Progenitor cell of endocrine pancreas (in vitro differentiated cells): ENCODE data around the gene UCP3. TPM values are rescaled to one million over a fixed set of nuclear protein-coding genes. Genes with fewer than 3 reads are reported as not detected.

Experiments
- DNase-seq: peaks from one replicate; pipeline ENCODE4 v3.0.0; 2021; ENCODE audit warnings: low spot score; ENCODE audit not compliant: unreplicated experiment
- H3K27ac Mint-ChIP-seq: 2 replicates; pipeline ENCODE4 v1.8.0; 2021; ENCODE audit warnings: mild to moderate bottlenecking, moderate library complexity, mixed read lengths
- H3K27me3 Mint-ChIP-seq: 2 replicates; pipeline ENCODE4 v1.8.0; 2021; ENCODE audit warnings: mixed read lengths
- H3K36me3 Mint-ChIP-seq: 2 replicates; pipeline ENCODE4 v1.8.0; 2022; ENCODE audit warnings: mixed read lengths; ENCODE audit not compliant: insufficient read depth
- H3K4me1 Mint-ChIP-seq: 2 replicates; pipeline ENCODE4 v1.8.0; 2021; ENCODE audit warnings: low read depth, mixed read lengths
- H3K4me3 Mint-ChIP-seq: 2 replicates; pipeline ENCODE4 v1.8.0; 2021; ENCODE audit warnings: low read depth, mild to moderate bottlenecking, moderate library complexity, mixed read lengths
- H3K9me3 Mint-ChIP-seq: 2 replicates; pipeline ENCODE4 v1.8.0; 2021; ENCODE audit warnings: low read depth, mixed read lengths
- CTCF ChIP-seq: fragments of 200-600 bp; sonication (generic); IDR thresholded peaks from one replicate; pipeline ENCODE4 v1.5.0; 2021; ENCODE audit warnings: antibody characterized with exemption, mild to moderate bottlenecking; ENCODE audit not compliant: unreplicated experiment
- total RNA-seq: library from RNA; stranded (reverse); gene quantifications from 2 replicates; pipeline ENCODE4 v1.2.1, GENCODE V29; 2021

UCP3 gene
- total RNA-seq, 1 donor from 2014 or later, result 4.3 TPM

GRCh38 chr11:73968356-73968966 is 40.4 kb downstream of the UCP3 start:
- Mint-ChIP-seq H3K36me3 (no peaks in the 10 kb centered on the region), H3K4me1 (no peaks in the 10 kb centered on the region), H3K4me3 (no peak overlapping the region), H3K9me3 (no peaks in the 10 kb centered on the region), H3K27ac (peak overlapping the region; percentile 31), H3K27me3 (no peaks in the 10 kb centered on the region)
- no peak for TF ChIP-seq CTCF
- no peak for DNase-seq

DNA sequence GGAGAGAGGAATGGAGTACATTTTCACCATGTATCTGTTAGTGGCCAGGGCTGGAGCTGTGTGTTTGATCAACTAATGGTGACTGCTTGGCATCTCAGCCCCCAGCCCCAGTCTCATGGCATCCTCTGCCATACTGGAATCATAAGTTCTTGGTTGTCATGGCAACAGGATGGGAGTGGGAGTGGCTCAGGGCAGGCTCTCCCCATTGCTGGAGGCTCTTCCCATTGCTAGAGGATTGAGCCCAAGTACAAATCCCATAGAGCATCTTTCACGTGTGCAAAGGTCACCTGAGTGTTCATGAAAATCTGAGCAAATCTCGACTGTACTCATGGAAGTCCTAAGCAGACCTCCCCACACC is 43.1 kb downstream of the UCP3 start:
- TF ChIP-seq CTCF, result no peak
- DNase-seq, result no peak
- H3K27ac Mint-ChIP-seq, result no peak overlapping the region

DNA sequence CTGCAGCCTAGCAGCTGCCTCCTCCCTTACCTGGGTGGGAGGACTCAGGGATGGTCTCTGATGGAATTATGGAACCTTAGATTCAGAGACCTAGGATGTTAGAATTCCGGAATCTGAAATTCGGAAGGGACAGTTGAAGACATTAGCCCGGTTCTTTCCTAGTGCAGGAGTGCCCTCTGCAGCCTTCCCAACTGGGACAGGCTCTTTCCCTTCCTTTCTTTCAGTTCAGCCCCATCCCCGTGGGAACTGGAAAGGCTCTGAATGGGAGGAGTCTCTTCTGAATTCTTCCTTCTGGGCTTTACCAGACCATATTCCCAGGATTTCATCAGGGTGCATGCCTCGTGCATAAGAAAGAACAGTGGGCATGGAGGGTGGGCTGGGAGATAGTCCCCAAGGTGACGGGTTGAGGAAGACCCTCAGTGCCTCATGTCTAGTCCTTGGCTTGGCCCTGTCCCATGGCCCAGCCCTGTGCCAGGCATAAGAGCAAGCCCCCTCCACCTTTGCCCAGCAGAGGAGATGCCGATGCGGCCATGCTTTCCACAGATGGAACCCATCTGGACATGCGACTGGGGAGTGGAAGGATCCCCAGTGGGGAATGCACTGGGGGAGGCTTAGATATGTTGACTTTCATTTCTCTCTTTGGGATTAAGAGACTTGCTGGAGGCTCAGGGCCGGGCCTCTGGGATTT is 43.7 kb downstream of the UCP3 start:
- no peak for DNase-seq
- no peak for TF ChIP-seq CTCF
- no peak overlapping the region for H3K27ac Mint-ChIP-seq

More for the DNA sequence above, 43.1 kb downstream of the UCP3 start:
- Mint-ChIP-seq H3K4me3 (no peak overlapping the region), H3K27me3 (no peaks in the 10 kb centered on the region), H3K36me3 (no peaks in the 10 kb centered on the region), H3K9me3 (no peaks in the 10 kb centered on the region), H3K4me1 (no peaks in the 10 kb centered on the region)

DNA sequence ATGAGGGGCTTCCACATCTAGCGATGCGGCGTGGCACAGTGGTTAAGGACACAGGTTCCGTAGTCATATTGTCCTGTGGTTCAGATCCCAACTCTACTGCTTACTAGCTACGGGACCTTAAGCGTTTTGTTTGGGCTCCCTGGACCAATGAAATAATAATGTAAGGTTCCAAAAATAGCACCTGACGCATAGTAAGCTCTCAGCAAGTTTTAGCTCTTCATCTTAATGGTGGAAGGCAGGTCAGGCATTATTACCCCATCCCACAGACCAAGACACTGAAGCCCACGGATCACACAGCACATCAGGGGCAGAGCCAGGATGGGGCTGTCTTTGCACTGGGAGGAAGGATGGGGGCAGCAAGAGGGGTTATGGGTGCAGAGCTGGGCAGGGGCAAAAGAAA is 45.0 kb downstream of the UCP3 start:
- TF ChIP-seq CTCF, result no peak
- H3K27ac Mint-ChIP-seq, result peak overlapping the region; percentile 21
- H3K27me3 Mint-ChIP-seq, result no peaks in the 10 kb centered on the region
- H3K36me3 Mint-ChIP-seq, result no peaks in the 10 kb centered on the region
- H3K4me3 Mint-ChIP-seq, result no peak overlapping the region
- H3K9me3 Mint-ChIP-seq, result no peaks in the 10 kb centered on the region
- DNase-seq, result no peak
- H3K4me1 Mint-ChIP-seq, result no peaks in the 10 kb centered on the region

More for the DNA sequence above, 43.7 kb downstream of the UCP3 start:
- Mint-ChIP-seq H3K4me1 (no peaks in the 10 kb centered on the region), H3K27me3 (no peaks in the 10 kb centered on the region), H3K36me3 (no peaks in the 10 kb centered on the region), H3K9me3 (no peaks in the 10 kb centered on the region), H3K4me3 (no peak overlapping the region)

DNA sequence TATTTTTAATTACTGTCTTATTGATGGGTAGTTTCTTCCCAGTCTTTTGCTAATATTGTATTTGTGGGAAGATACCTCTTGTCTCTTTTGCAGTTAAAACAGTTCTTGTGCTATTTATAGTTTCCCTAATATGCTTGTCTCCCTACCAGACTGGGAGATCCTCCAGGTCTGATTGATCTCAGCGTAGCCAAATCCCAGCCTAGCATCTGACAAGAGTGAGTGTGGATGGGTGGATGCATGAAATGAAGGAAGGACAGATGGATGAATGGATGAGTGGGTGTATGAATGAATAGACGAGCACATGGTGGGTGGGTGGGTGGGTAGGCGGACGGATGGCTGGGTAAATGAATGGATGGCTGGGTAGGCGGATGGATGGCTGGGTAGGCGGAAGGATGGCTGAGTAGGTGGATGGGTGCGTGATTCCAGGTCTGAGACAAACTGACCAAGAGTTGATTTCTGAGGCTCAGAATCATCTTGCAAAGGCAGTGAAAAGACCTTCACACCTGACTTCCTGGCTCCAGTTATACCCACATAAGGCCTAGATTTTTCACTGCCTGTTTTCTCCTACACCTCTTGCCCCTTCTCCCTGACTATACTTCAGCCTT is 46.7 kb downstream of the UCP3 start:
- Mint-ChIP-seq H3K9me3 (no peaks in the 10 kb centered on the region), H3K4me3 (no peak overlapping the region), H3K4me1 (no peaks in the 10 kb centered on the region), H3K27me3 (peaks cover 11% of the 10 kb centered on the region), H3K36me3 (no peaks in the 10 kb centered on the region), H3K27ac (no peak overlapping the region)
- TF ChIP-seq CTCF, result no peak
- no peak for DNase-seq
